Fibroblast of skin of scalp (primary cell): Measurements from ENCODE around the gene ZNF679. TPM values are rescaled to one million over a fixed set of nuclear protein-coding genes. Genes with fewer than 3 reads are reported as not detected.
"Not testable (repeated sequence)": the region's sequence is repeated elsewhere in the genome, so short reads cannot be mapped to it uniquely, and the experiment has no call there.

ENCODE experiments used
- DNase-seq: peaks from one replicate; pipeline ENCODE4 v3.0.0-alpha.2; 2013
- polyA plus RNA-seq, 2 experiments: library from polyadenylated mRNA; unstranded; fragments of 120-200 nt; gene quantifications; one replicate each; pipeline ENCODE4 v1.2.1, GENCODE V29; 2013; ENCODE audit not compliant: insufficient read length in 2 of 2

The ZNF679 gene
- polyA plus RNA-seq (2013, experiment 1 of 2; ENCODE audit: insufficient read length), result not detected
- polyA plus RNA-seq (2013, experiment 2 of 2; ENCODE audit: insufficient read length), result not detected

- DNase-seq, result not testable (repeated sequence)
These were observed at the start of gene ZNF679 for GRCh38 chr7:64228174-64228573. Gene ZNF679, plus strand, starts transcription at chr7:64228474. Its CDS starts 20,644 bp downstream, at chr7:64249118.

- DNase-seq, result no peak
These were observed 47.3 kb upstream of the ZNF679 start for GRCh38 chr7:64180989-64181388.

- DNase-seq, result no peak
These were observed 46.7 kb upstream of the ZNF679 start for GRCh38 chr7:64181586-64181985.

- no peak for DNase-seq
These were observed 46.1 kb upstream of the ZNF679 start for GRCh38 chr7:64182036-64182790.

GRCh38 chr7:64183126-64183742 lies 45.0 kb upstream of the ZNF679 start:
- DNase-seq, result no peak

- no peak for DNase-seq
These were observed 44.4 kb upstream of the ZNF679 start for GRCh38 chr7:64183827-64184372.

- DNase-seq, result no peak
These were observed 43.9 kb upstream of the ZNF679 start for GRCh38 chr7:64184376-64184775.

GRCh38 chr7:64187408-64187807 lies 40.9 kb upstream of the ZNF679 start:
- no peak for DNase-seq

GRCh38 chr7:64192148-64192704 lies 36.0 kb upstream of the ZNF679 start:
- DNase-seq, result no peak

GRCh38 chr7:64192775-64193174 lies 35.5 kb upstream of the ZNF679 start:
- DNase-seq, result no peak

GRCh38 chr7:64206903-64207302 lies 21.4 kb upstream of the ZNF679 start, which contains the start of gene ZNF735:
Gene ZNF735, plus strand, starts transcription at chr7:64207203. Its CDS starts 0 bp downstream, at chr7:64207203.
- DNase-seq, result no peak

GRCh38 chr7:64219710-64220298 lies 8.5 kb upstream of the ZNF679 start:
- not testable (repeated sequence) for DNase-seq

- DNase-seq, result no peak
These were observed 4.9 kb upstream of the ZNF679 start for GRCh38 chr7:64223366-64223765.

- DNase-seq, result no peak
These were observed 38.2 kb downstream of the ZNF679 start for GRCh38 chr7:64266341-64266919.

GRCh38 chr7:64277630-64278029 lies 49.4 kb downstream of the ZNF679 start:
- DNase-seq, result no peak

- no peak for DNase-seq
These were observed 66.6 kb downstream of the ZNF679 start for GRCh38 chr7:64294701-64295420.

GRCh38 chr7:64297418-64297817 lies 69.1 kb downstream of the ZNF679 start:
- not testable (repeated sequence) for DNase-seq

GRCh38 chr7:64300641-64301405 lies 72.5 kb downstream of the ZNF679 start:
- DNase-seq, result no peak

- DNase-seq, result peak; percentile 89
These were observed 79.2 kb downstream of the ZNF679 start for GRCh38 chr7:64307254-64308015.

- DNase-seq, result no peak
These were observed 79.7 kb downstream of the ZNF679 start for GRCh38 chr7:64308016-64308270.
